Astrocyte (in vitro differentiated cells and primary cell): ENCODE data around the gene UGT2A1.

Experiments
- EZH2 ChIP-seq: IDR thresholded peaks from 2 replicates; pipeline ENCODE4 v1.6.1; 2012; ENCODE audit warnings: mild to moderate bottlenecking, low read length, inconsistent platforms; ENCODE audit not compliant: insufficient read depth
- TF ChIP-seq, protein P1 (sequence below): IDR thresholded peaks from 2 replicates; pipeline ENCODE4 v1.5.1; 2011; ENCODE audit warnings: low read depth, mild to moderate bottlenecking, inconsistent platforms, low read length, moderate library complexity; ENCODE audit not compliant: insufficient read depth

DNA sequence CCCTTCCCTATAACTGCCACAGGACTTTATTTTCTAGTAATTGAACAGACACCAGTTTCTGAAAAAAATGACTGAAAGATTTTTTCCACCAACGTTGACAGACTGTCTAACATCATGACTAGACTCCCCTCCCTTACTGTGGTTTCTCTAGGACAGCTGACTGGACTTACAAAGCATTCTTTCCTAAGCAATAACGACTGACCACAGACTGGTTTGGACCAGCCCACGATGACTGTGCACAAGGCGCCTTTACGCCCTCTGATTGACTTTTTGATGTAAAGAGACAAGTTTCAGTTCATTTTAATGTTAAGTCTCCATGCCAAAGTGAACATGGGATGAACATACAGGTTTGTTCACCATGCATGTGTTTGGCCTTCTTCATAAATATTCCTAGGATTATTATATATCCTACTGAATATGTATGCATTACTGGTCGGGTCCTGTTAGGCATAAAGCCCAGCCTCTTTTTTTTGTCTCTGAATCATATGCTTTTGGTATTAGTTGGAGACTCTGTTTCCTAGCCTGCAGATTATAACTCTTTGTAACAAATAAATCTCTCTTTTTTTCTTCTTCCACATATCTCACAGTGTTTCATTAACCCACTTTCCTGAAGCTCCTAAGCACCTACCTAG, 106.8 kb downstream of the UGT2A1 start:
- TF ChIP-seq, protein P1, sequence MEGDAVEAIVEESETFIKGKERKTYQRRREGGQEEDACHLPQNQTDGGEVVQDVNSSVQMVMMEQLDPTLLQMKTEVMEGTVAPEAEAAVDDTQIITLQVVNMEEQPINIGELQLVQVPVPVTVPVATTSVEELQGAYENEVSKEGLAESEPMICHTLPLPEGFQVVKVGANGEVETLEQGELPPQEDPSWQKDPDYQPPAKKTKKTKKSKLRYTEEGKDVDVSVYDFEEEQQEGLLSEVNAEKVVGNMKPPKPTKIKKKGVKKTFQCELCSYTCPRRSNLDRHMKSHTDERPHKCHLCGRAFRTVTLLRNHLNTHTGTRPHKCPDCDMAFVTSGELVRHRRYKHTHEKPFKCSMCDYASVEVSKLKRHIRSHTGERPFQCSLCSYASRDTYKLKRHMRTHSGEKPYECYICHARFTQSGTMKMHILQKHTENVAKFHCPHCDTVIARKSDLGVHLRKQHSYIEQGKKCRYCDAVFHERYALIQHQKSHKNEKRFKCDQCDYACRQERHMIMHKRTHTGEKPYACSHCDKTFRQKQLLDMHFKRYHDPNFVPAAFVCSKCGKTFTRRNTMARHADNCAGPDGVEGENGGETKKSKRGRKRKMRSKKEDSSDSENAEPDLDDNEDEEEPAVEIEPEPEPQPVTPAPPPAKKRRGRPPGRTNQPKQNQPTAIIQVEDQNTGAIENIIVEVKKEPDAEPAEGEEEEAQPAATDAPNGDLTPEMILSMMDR, result no peak
- no peak for TF ChIP-seq EZH2
